ENCODE data around the gene LMNTD1.

Gene LMNTD1

DNA sequence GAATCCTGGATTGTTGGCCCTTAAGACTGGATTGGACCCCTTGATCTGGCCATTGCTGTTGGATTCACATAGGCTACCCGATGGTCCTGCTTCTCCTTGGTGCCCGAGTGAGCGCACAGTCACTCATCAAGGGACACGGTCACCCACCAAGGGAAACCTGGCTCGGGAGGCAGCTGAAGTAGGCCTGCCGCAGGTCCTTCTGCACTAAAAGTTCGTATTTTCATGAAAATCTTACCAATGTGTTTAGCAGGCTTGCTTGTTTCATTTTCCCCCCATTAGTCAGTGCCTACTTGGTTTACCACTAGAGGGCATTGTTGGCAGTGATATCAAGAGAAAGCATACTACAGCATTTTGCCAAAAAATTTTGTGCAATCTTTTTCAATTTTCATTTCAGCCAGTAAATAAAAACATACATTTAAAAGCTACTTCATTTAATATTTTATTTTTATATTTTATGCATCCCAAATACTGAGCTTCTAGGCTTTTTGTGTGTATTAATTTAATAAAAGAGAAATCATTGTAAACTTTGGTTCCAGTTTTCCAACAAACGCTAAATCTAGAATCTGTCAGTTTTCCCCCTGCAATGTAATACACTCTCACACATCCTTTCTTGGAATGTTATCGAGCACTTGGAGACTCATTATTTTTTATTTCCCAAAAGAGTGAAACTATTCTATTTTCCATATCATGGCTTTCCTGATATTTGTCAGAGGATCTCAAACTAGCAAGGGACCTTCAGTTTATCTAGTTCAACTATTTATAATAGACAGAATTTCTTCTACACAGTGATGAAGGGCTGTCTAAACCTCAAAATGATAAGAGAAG lies 116.7 kb downstream of the LMNTD1 start (continued):
- TF ChIP-seq ZNF658 (tag by site-specific recombination; IDR thresholded peaks at IDR 0.05): no peak
- TF ChIP-seq ZNF184 (tag by site-specific recombination; IDR thresholded peaks at IDR 0.05): no peak
- no peak for TF ChIP-seq HOXA7 (CRISPR knock-in tag; IDR thresholded peaks at IDR 0.05; ENCODE audit: borderline replicate concordance)
- TF ChIP-seq ZNF785 (tag by site-specific recombination; IDR thresholded peaks at IDR 0.05): no peak
- peak; percentile 90 for TF ChIP-seq ZNF654 (tag by site-specific recombination; IDR thresholded peaks at IDR 0.05; ENCODE audit: low read depth)
- TF ChIP-seq KLF8 (tag by site-specific recombination; IDR thresholded peaks at IDR 0.05): no peak
- TF ChIP-seq MZF1 (tag by site-specific recombination; IDR thresholded peaks at IDR 0.05; ENCODE audit: borderline replicate concordance): no peak
- TF ChIP-seq, protein P1, sequence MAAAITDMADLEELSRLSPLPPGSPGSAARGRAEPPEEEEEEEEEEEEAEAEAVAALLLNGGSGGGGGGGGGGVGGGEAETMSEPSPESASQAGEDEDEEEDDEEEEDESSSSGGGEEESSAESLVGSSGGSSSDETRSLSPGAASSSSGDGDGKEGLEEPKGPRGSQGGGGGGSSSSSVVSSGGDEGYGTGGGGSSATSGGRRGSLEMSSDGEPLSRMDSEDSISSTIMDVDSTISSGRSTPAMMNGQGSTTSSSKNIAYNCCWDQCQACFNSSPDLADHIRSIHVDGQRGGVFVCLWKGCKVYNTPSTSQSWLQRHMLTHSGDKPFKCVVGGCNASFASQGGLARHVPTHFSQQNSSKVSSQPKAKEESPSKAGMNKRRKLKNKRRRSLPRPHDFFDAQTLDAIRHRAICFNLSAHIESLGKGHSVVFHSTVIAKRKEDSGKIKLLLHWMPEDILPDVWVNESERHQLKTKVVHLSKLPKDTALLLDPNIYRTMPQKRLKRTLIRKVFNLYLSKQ (tag by site-specific recombination; IDR thresholded peaks at IDR 0.05; ENCODE audit: borderline replicate concordance): no peak
- TF ChIP-seq ZNF211 (tag by site-specific recombination; IDR thresholded peaks at IDR 0.05; ENCODE audit: low read depth): no peak
- no peak for TF ChIP-seq ZNF37A (tag by site-specific recombination; IDR thresholded peaks at IDR 0.05)
- TF ChIP-seq, protein P2, sequence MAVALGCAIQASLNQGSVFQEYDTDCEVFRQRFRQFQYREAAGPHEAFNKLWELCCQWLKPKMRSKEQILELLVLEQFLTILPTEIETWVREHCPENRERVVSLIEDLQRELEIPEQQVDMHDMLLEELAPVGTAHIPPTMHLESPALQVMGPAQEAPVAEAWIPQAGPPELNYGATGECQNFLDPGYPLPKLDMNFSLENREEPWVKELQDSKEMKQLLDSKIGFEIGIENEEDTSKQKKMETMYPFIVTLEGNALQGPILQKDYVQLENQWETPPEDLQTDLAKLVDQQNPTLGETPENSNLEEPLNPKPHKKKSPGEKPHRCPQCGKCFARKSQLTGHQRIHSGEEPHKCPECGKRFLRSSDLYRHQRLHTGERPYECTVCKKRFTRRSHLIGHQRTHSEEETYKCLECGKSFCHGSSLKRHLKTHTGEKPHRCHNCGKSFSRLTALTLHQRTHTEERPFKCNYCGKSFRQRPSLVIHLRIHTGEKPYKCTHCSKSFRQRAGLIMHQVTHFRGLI (tag by site-specific recombination; IDR thresholded peaks at IDR 0.05): no peak
- TF ChIP-seq, protein P3, sequence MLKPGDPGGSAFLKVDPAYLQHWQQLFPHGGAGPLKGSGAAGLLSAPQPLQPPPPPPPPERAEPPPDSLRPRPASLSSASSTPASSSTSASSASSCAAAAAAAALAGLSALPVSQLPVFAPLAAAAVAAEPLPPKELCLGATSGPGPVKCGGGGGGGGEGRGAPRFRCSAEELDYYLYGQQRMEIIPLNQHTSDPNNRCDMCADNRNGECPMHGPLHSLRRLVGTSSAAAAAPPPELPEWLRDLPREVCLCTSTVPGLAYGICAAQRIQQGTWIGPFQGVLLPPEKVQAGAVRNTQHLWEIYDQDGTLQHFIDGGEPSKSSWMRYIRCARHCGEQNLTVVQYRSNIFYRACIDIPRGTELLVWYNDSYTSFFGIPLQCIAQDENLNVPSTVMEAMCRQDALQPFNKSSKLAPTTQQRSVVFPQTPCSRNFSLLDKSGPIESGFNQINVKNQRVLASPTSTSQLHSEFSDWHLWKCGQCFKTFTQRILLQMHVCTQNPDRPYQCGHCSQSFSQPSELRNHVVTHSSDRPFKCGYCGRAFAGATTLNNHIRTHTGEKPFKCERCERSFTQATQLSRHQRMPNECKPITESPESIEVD (tag by site-specific recombination; IDR thresholded peaks at IDR 0.05): no peak

DNA sequence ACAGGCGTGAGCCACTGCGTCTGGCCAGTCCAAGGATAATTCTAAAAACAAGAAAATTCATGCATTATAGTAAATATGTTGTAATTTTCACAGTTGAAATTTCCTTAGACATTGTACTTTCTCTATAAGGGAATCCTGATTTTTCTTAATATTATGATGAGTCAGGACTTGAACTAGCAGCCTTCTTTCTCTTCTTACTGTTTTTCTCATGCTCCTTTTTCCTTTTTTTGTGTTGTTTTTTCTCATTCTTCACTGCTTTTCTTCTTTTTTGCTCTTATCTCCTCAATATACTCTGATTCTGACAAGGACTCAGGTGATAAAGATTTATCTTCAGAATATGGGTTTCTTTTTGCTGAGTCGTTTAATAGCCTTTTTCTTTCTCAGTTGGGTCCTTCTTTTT lies 117.7 kb downstream of the LMNTD1 start:
- TF ChIP-seq, protein P4, sequence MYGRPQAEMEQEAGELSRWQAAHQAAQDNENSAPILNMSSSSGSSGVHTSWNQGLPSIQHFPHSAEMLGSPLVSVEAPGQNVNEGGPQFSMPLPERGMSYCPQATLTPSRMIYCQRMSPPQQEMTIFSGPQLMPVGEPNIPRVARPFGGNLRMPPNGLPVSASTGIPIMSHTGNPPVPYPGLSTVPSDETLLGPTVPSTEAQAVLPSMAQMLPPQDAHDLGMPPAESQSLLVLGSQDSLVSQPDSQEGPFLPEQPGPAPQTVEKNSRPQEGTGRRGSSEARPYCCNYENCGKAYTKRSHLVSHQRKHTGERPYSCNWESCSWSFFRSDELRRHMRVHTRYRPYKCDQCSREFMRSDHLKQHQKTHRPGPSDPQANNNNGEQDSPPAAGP (tag by site-specific recombination; IDR thresholded peaks at IDR 0.05): no peak
- TF ChIP-seq, protein P3 (tag by site-specific recombination; IDR thresholded peaks at IDR 0.05): no peak
- TF ChIP-seq PRDM1 (tag by site-specific recombination; IDR thresholded peaks at IDR 0.05) (no peak), ZNF623 (tag by site-specific recombination; IDR thresholded peaks at IDR 0.05) (no peak), ZNF121 (tag by site-specific recombination; IDR thresholded peaks at IDR 0.05) (no peak), ZNF157 (tag by site-specific recombination; IDR thresholded peaks at IDR 0.05) (no peak), ZNF76 (tag by site-specific recombination; IDR thresholded peaks at IDR 0.05; ENCODE audit: borderline replicate concordance, low read depth) (no peak), ZNF521 (tag by site-specific recombination; IDR thresholded peaks at IDR 0.05) (no peak)
- TF ChIP-seq, protein P5, sequence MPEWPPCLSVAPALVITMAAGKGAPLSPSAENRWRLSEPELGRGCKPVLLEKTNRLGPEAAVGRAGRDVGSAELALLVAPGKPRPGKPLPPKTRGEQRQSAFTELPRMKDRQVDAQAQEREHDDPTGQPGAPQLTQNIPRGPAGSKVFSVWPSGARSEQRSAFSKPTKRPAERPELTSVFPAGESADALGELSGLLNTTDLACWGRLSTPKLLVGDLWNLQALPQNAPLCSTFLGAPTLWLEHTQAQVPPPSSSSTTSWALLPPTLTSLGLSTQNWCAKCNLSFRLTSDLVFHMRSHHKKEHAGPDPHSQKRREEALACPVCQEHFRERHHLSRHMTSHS (tag by site-specific recombination; IDR thresholded peaks at IDR 0.05): no peak
- TF ChIP-seq, protein P6, sequence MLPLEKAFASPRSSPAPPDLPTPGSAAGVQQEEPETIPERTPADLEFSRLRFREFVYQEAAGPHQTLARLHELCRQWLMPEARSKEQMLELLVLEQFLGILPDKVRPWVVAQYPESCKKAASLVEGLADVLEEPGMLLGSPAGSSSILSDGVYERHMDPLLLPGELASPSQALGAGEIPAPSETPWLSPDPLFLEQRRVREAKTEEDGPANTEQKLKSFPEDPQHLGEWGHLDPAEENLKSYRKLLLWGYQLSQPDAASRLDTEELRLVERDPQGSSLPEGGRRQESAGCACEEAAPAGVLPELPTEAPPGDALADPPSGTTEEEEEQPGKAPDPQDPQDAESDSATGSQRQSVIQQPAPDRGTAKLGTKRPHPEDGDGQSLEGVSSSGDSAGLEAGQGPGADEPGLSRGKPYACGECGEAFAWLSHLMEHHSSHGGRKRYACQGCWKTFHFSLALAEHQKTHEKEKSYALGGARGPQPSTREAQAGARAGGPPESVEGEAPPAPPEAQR (tag by site-specific recombination; IDR thresholded peaks at IDR 0.05): no peak
- TF ChIP-seq, protein P7, sequence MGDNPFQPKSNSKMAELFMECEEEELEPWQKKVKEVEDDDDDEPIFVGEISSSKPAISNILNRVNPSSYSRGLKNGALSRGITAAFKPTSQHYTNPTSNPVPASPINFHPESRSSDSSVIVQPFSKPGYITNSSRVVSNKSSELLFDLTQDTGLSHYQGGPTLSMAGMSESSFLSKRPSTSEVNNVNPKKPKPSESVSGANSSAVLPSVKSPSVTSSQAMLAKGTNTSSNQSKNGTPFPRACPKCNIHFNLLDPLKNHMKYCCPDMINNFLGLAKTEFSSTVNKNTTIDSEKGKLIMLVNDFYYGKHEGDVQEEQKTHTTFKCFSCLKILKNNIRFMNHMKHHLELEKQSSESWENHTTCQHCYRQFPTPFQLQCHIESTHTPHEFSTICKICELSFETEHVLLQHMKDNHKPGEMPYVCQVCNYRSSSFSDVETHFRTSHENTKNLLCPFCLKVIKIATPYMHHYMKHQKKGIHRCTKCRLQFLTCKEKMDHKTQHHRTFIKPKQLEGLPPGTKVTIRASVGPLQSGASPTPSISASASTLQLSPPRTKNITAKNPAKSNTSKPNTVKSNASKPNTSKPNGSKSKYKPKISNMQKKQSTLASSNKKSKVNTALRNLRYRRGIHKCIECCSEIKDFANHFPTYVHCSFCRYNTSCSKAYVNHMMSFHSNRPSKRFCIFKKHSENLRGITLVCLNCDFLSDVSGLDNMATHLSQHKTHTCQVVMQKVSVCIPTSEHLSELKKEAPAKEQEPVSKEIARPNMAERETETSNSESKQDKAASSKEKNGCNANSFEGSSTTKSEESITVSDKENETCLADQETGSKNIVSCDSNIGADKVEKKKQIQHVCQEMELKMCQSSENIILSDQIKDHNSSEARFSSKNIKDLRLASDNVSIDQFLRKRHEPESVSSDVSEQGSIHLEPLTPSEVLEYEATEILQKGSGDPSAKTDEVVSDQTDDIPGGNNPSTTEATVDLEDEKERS (tag by site-specific recombination; IDR thresholded peaks at IDR 0.05): no peak
- H3K27ac ChIP-seq (ENCODE audit: extremely low read depth, low read depth, low read length): no peak overlapping the region
- no peaks in the 10 kb centered on the region for H3K36me3 ChIP-seq (ENCODE audit: control insufficient read depth in 2 of 2, insufficient read depth in 1 of 2, low read length in 2 of 2)
- H3K9me3 ChIP-seq (ENCODE audit: control insufficient read depth, insufficient read depth, low read depth, low read length): no peaks in the 10 kb centered on the region
- ChIA-PET POLR2A (no interaction called here), CTCF (interaction anchor here (0.7 to 2.5 kb wide), 21 partner anchors 11 to 597 kb away, joined by 3 to 17 read pairs (median 4); partner anchors contain the start of gene LMNTD1)
- no peak overlapping the region for H3K4me3 ChIP-seq (ENCODE audit: low read depth, low read length)
- H3K4me1 ChIP-seq (ENCODE audit: control insufficient read depth, insufficient read depth, low read length): peaks cover 12% of the 10 kb centered on the region; the same call in 1 of the 2 replicates
